ENCODE data around the gene MKI67. TPM values are rescaled to one million over a fixed set of nuclear protein-coding genes. Genes with fewer than 3 reads are reported as not detected.

The MKI67 gene
- total RNA-seq (2.4 TPM), polyA plus RNA-seq (ENCODE audit: insufficient read depth, low read depth, low replicate concordance) (0.04 TPM)
- long read RNA-seq, donor 1, partial matches to known transcripts = 13 of 13 reads
- long read RNA-seq, donor 1, other reads (novel, unspliced or antisense) = 0 of 13 reads
- long read RNA-seq, donor 2, partial matches to known transcripts = 0 of 1 reads
- long read RNA-seq, donor 2, other reads (novel, unspliced or antisense) = 0 of 1 reads
- long read RNA-seq, donor 3, partial matches to known transcripts = 5 of 5 reads
- long read RNA-seq, donor 3, other reads (novel, unspliced or antisense) = 0 of 5 reads
- long read RNA-seq, donor 4, partial matches to known transcripts = 0 of 1 reads
- long read RNA-seq, donor 4, other reads (novel, unspliced or antisense) = 0 of 1 reads
- long read RNA-seq, donor 5 = 0 reads
- long read RNA-seq, donor 6, partial matches to known transcripts = 7 of 7 reads
- long read RNA-seq, donor 6, other reads (novel, unspliced or antisense) = 0 of 7 reads
- long read RNA-seq, donor 7, partial matches to known transcripts = 1 of 1 reads
- long read RNA-seq, donor 7, other reads (novel, unspliced or antisense) = 0 of 1 reads
- long read RNA-seq, donor 8, partial matches to known transcripts = 5 of 7 reads
- long read RNA-seq, donor 8, other reads (novel, unspliced or antisense) = 0 of 7 reads
- long read RNA-seq, donor 9 = 0 reads
- long read RNA-seq, donor 10, partial matches to known transcripts = 24 of 24 reads
- long read RNA-seq, donor 10, other reads (novel, unspliced or antisense) = 0 of 24 reads

GRCh38 chr10:128125944-128126764, at the start of gene MKI67:
Gene MKI67 (minus strand): TSS chr10:128126423. CDS start chr10:128125667, 756 bp downstream.
- H3K9ac ChIP-seq (ENCODE audit: low read length in 3 of 3) = peak within 1 kb of the TSS in 1 of 3 donors; percentile 32
- H3K4me3 ChIP-seq (ENCODE audit: low read length in 3 of 3) = peak within 1 kb of the TSS; percentile 26 to 53 (median 49)
- no peak within 1 kb of the TSS for H3K27ac ChIP-seq (ENCODE audit: low read depth in 2 of 2, low read length in 2 of 2)
- no peaks in the 10 kb centered on the region for H3K27me3 ChIP-seq (ENCODE audit: control insufficient read depth, insufficient read depth, low read length)
- no peak for TF ChIP-seq CTCF (IDR thresholded peaks at IDR 0.05; ENCODE audit: borderline replicate concordance, extremely low read depth, insufficient read depth)
- FAIRE-seq = no peak
- peak; percentile 90 to 97 (median 93) for DNase-seq
- no peaks in the 10 kb centered on the region for H3K36me3 ChIP-seq (ENCODE audit: control insufficient read depth in 2 of 3, insufficient read depth in 3 of 3, low read length in 3 of 3)
- no peaks in the 10 kb centered on the region for H3K9me3 ChIP-seq (ENCODE audit: control insufficient read depth in 2 of 3, insufficient read depth in 1 of 3, low read length in 3 of 3)
- H3K4me1 ChIP-seq (ENCODE audit: control insufficient read depth in 2 of 3, insufficient read depth in 2 of 3, low read depth in 1 of 3, low read length in 3 of 3) = peaks cover 0 to 6% (median 0%) of the 10 kb centered on the region in 3 donors
- intact Hi-C loops (cut with DNase I) = no loop called here

- H3K9me3 ChIP-seq (ENCODE audit: control insufficient read depth in 2 of 3, insufficient read depth in 1 of 3, low read length in 3 of 3) = peaks cover 0 to 22% (median 0%) of the 10 kb centered on the region in 3 donors
- H3K9ac ChIP-seq (ENCODE audit: low read length in 3 of 3) = no peak overlapping the region
- H3K4me3 ChIP-seq (ENCODE audit: low read length in 3 of 3) = no peak overlapping the region
- no peaks in the 10 kb centered on the region for H3K4me1 ChIP-seq (ENCODE audit: control insufficient read depth in 2 of 3, insufficient read depth in 2 of 3, low read depth in 1 of 3, low read length in 3 of 3)
- no peak overlapping the region for H3K27ac ChIP-seq (ENCODE audit: low read depth in 2 of 2, low read length in 2 of 2)
- FAIRE-seq (no peak), DNase-seq (no peak)
- no peaks in the 10 kb centered on the region for H3K27me3 ChIP-seq (ENCODE audit: control insufficient read depth, insufficient read depth, low read length)
- no peak for TF ChIP-seq CTCF (IDR thresholded peaks at IDR 0.05; ENCODE audit: borderline replicate concordance, extremely low read depth, insufficient read depth)
- intact Hi-C loops (cut with DNase I) = no loop called here
- H3K36me3 ChIP-seq (ENCODE audit: control insufficient read depth in 2 of 3, insufficient read depth in 3 of 3, low read length in 3 of 3) = no peaks in the 10 kb centered on the region
These were observed 48.6 kb upstream of the MKI67 start for GRCh38 chr10:128174581-128175559.

- Histone ChIP-seq H3K4me3 (ENCODE audit: low read length in 3 of 3) (no peak overlapping the region), H3K36me3 (ENCODE audit: control insufficient read depth in 2 of 3, insufficient read depth in 3 of 3, low read length in 3 of 3) (no peaks in the 10 kb centered on the region), H3K27ac (ENCODE audit: low read depth in 2 of 2, low read length in 2 of 2) (no peak overlapping the region), H3K9ac (ENCODE audit: low read length in 3 of 3) (no peak overlapping the region), H3K4me1 (ENCODE audit: control insufficient read depth in 2 of 3, insufficient read depth in 2 of 3, low read depth in 1 of 3, low read length in 3 of 3) (no peaks in the 10 kb centered on the region), H3K9me3 (ENCODE audit: control insufficient read depth in 2 of 3, insufficient read depth in 1 of 3, low read length in 3 of 3) (peaks cover 0 to 22% (median 0%) of the 10 kb centered on the region in 3 donors), H3K27me3 (ENCODE audit: control insufficient read depth, insufficient read depth, low read length) (no peaks in the 10 kb centered on the region)
- DNase-seq = no peak
- FAIRE-seq = no peak
- intact Hi-C loops (cut with DNase I) = no loop called here
- no peak for TF ChIP-seq CTCF (IDR thresholded peaks at IDR 0.05; ENCODE audit: borderline replicate concordance, extremely low read depth, insufficient read depth)
These were observed 47.2 kb upstream of the MKI67 start for GRCh38 chr10:128173386-128173785.
